Mucosa of descending colon (tissue), 3 donors: ENCODE measurements around the gene SAP30L. TPM values are rescaled to one million over a fixed set of nuclear protein-coding genes. Genes with fewer than 3 reads are reported as not detected.
A peak's percentile ranks its signal among the peaks of the same experiment; 100 is the strongest.

ENCODE experiments used
- ATAC-seq: fragments of 200-7000 bp; cut with Tn5 transposase; one replicate; pipeline ENCODE4 v1.9.1; 2020; ENCODE audit warnings: mild to moderate bottlenecking, moderate library complexity
- DNase-seq, 3 donors: peaks; one replicate each; pipeline ENCODE4 v3.0.0-alpha.2; 2020
- H3K36me3 ChIP-seq: fragments of 200-600 bp; one replicate; pipeline ENCODE4 v1.8.0; 2021; ENCODE audit warnings: low read depth, mild to moderate bottlenecking
- H3K4me1 ChIP-seq: fragments of 200-600 bp; one replicate; pipeline ENCODE4 v1.8.0; 2021; ENCODE audit warnings: low read depth, mild to moderate bottlenecking
- H3K4me3 ChIP-seq: fragments of 200-600 bp; one replicate; pipeline ENCODE4 v1.8.0; 2021; ENCODE audit warnings: mild to moderate bottlenecking
- H3K9me3 ChIP-seq: fragments of 200-600 bp; one replicate; pipeline ENCODE4 v1.8.0; 2021; ENCODE audit warnings: mild to moderate bottlenecking
- intact Hi-C, 2 donors: fragments of 100-400 bp; cut with DNase I in 1 of 2; cut with micrococcal nuclease in 1 of 2; formaldehyde crosslinking; loops; one replicate each; pipeline versions ENCODE4 v1.11.0 to v1.11.1; 2022; cut with DNase I, micrococcal nuclease
- long read RNA-seq, 2 donors: library from polyadenylated mRNA; unstranded; transcript quantifications; one replicate each; pipeline ENCODE4 v2.0.0, GENCODE V29; 2019 to 2021
- total RNA-seq, 3 donors: library from RNA; stranded (reverse); fragmentation: NEBNext Ultra II Directional in 2 of 3; extraction: Animal tissue kit (Norgen Biotek cat#: 25700) in 2 of 3; gene quantifications; one replicate each; pipeline versions ENCODE4 v1.2.1 to v1.2.4, GENCODE V29; 2021 to 2023
- TF ChIP-seq, protein P1 (sequence below): fragments of 200-600 bp; IDR thresholded peaks from one replicate; pipeline ENCODE4 v1.8.0; 2022; ENCODE audit warnings: antibody characterized with exemption, mild to moderate bottlenecking
- donor health status: DM: no; HTN: no; CAD: no; lungs with moderate emphysema.
- donor health status: DM: no; HTN: no; CAD: no.
- donor health status: DM: no; HTN: yes; CAD: no.

Gene SAP30L, protein sequence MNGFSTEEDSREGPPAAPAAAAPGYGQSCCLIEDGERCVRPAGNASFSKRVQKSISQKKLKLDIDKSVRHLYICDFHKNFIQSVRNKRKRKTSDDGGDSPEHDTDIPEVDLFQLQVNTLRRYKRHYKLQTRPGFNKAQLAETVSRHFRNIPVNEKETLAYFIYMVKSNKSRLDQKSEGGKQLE
- 10 to 100 TPM; 55.0 to 65.6 (median 63.5) TPM for total RNA-seq
- long read RNA-seq, donor 1, full-length matches to known transcripts = 59 of 73 reads
- long read RNA-seq, donor 1, partial matches to known transcripts = 2 of 73 reads
- long read RNA-seq, donor 1, other reads (novel, unspliced or antisense) = 12 of 73 reads
- long read RNA-seq, donor 2, partial matches to known transcripts = 0 of 1 reads
- long read RNA-seq, donor 2, other reads (novel, unspliced or antisense) = 1 of 1 reads

DNA sequence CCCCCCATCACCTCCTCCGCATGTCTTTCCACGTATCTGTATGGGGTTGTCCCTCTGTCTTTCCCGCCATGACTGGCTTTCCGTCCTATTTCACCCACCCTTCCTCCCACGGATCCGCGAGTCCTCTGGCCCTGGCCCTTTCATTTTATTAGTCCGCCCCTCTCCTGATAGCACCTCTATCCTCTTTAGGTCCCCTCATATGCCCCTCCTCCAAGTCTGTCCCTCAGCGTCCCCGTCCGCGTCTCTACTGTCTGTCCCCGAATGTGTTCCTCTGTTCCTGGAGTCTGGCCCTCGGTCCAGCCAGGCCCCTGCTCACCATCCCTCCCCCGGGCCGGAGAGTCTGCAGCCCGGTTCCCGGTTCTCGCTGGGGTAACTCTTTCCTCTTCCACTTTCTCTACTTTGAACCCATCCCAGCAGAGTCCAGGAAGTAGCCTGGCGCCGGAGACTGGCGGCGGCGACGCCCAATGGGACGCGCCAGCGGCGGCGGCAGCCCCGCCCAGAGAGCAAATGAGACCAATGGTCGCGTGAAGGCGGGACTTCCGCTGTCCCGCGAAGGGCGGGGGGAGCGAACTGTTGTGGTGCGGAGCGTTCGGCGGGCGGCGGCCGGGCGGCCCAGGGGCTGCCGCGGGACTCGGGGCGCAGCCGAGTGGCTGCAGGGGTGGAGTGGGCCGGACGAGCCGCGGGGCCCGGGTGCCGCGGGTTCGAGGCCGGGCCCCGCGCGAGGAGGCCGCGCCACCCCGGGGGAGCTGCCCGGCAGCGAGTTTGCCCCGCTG is at the start of gene SAP30L:
Gene SAP30L, plus strand, starts transcription at position 576 of the 773 bp plus-strand sequence. CDS start 608 bp downstream, outside the sequence.
- ATAC-seq (peak; percentile 98), DNase-seq (peak; percentile 96 to 99 (median 98))
- Histone ChIP-seq H3K36me3 (no peaks in the 10 kb centered on the region), H3K9me3 (no peaks in the 10 kb centered on the region), H3K4me1 (no peaks in the 10 kb centered on the region), H3K4me3 (peak within 1 kb of the TSS; percentile 96)
- intact Hi-C loops = no loop called here
- TF ChIP-seq, protein P1, sequence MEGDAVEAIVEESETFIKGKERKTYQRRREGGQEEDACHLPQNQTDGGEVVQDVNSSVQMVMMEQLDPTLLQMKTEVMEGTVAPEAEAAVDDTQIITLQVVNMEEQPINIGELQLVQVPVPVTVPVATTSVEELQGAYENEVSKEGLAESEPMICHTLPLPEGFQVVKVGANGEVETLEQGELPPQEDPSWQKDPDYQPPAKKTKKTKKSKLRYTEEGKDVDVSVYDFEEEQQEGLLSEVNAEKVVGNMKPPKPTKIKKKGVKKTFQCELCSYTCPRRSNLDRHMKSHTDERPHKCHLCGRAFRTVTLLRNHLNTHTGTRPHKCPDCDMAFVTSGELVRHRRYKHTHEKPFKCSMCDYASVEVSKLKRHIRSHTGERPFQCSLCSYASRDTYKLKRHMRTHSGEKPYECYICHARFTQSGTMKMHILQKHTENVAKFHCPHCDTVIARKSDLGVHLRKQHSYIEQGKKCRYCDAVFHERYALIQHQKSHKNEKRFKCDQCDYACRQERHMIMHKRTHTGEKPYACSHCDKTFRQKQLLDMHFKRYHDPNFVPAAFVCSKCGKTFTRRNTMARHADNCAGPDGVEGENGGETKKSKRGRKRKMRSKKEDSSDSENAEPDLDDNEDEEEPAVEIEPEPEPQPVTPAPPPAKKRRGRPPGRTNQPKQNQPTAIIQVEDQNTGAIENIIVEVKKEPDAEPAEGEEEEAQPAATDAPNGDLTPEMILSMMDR = no peak

DNA sequence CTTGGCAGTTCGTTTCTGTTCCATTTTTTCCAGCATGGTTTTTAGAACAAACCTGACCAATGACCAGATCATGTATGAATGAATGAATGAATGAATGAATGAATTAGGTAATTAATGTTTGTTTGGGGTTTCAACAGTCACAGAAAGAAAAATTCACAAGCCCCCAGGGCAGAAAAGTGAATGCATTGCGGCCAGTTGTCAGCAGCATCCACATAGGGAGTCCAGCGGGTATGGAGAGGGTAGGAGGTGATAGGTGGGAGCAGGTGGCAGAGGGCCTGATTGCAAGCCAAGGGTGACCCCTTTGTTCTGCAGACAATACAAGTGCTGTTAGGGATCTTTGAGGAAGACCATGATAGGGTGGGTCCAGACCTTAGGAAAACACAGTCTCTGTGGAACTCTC is 49.7 kb upstream of the SAP30L start:
- DNase-seq (no peak), ATAC-seq (no peak)
- TF ChIP-seq, protein P1 = no peak
- Histone ChIP-seq H3K36me3 (no peaks in the 10 kb centered on the region), H3K4me1 (peaks cover 5% of the 10 kb centered on the region), H3K9me3 (no peaks in the 10 kb centered on the region), H3K4me3 (no peak overlapping the region)
- intact Hi-C loops = no loop called here

DNA sequence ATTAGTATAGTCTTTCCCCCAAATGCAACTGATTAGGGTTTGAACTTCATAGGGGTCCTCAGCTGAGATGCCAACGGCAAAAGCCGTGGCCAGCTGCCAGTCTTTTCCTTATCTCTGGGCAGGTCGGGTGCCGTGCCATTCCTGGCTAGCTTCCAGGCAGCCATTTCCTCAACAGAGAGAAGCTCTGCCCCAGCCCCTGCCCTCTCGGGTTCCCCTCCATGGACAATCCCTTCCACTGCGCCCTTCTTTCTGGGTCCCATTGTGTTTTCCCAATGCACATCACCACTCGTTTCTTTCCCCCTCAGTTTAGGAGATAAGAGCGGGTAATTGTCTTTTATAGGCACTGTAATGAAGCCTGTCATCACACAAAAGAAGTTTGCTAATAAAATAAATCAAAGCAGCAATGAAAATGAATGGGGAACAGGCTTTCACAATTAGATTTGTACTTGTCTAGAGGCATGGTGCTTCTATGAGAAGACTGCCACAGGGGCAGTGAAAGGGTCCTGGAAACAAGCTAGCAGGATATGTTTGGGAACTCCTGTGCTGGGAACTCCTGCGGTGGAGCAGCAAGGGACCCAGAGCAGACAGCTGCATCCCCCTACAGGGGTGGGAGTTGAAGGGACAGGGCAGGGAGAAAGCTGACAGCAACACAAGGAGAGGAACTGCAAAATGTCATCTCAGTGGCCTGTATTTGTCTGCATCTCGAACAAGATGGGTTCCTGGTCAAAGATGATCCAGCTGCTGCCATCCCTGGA is 48.0 kb upstream of the SAP30L start:
- peak; percentile 55 for ATAC-seq

DNA sequence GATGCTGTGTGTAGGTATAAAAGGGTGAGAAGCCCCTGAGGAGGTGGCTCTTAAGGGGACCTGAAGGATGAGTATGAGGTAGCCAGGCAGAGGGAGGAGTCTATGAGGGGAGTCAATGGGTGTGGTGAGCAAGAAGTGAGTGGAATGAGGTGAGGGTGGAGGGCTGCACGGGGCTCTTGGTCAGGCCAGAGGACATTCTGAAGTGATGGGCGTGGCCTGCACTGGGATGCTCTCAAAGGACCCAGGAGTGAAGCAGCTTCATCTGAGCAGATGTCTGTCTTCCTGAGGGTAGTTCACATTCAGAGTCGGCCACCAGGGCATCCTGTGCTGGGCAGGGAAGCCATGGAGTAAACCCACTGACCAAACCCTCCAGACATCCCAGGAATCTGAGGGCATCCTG is 45.1 kb upstream of the SAP30L start:
- DNase-seq = no peak
- TF ChIP-seq, protein P1 = no peak
- H3K4me1 ChIP-seq = peaks cover 8% of the 10 kb centered on the region
- H3K4me3 ChIP-seq = no peak overlapping the region
- H3K9me3 ChIP-seq = no peaks in the 10 kb centered on the region
- H3K36me3 ChIP-seq = no peaks in the 10 kb centered on the region
- no peak for ATAC-seq
- intact Hi-C loops = loop anchor here (10.0 kb wide), 2 partner anchors 216 to 326 kb away; no protein-coding TSS in a partner anchor

More for the DNA sequence above, 48.0 kb upstream of the SAP30L start:
- Histone ChIP-seq H3K4me3 (no peak overlapping the region), H3K36me3 (no peaks in the 10 kb centered on the region), H3K9me3 (no peaks in the 10 kb centered on the region), H3K4me1 (peaks cover 5% of the 10 kb centered on the region)
- peak; percentile 71 to 86 (median 72) for DNase-seq
- TF ChIP-seq, protein P1 = no peak
- intact Hi-C loops = no loop called here

DNA sequence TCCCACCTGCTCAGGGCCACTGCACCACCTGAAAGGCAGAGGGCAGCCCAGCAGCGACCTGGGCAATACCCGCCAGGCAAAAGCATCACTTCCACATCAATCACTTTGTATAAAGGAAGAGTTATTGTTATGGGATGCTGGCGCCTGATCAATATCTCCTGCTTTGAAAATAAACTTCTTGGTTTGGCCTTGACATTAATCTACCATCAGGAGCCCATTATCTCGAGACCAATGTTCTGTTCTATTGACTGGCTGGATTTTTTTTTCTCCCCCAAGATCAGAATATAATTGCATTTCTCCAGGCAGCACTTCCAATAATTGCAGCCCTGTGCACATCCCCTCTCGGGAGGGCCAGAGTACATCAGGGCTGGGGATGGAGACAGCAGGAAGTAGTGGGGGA is 44.4 kb upstream of the SAP30L start:
- Histone ChIP-seq H3K4me3 (no peak overlapping the region), H3K9me3 (no peaks in the 10 kb centered on the region), H3K4me1 (peaks cover 8% of the 10 kb centered on the region), H3K36me3 (no peaks in the 10 kb centered on the region)
- intact Hi-C loops = loop anchor here (10.0 kb wide), 2 partner anchors 217 to 327 kb away; no protein-coding TSS in a partner anchor
- ATAC-seq = no peak
- no peak for DNase-seq
- TF ChIP-seq, protein P1 = no peak
